Cardiac muscle cell (in vitro differentiated cells and primary cell): ENCODE measurements around the gene ACTR1A. TPM values are rescaled to one million over a fixed set of nuclear protein-coding genes. Genes with fewer than 3 reads are reported as not detected.

ENCODE experiments used
- DNase-seq, 2 donors: peaks; one replicate each; pipeline versions ENCODE4 v3.0.0 to v3.0.0-alpha.2; 2010 to 2017; ENCODE audit warnings: low read depth in 1 of 2, low spot score in 1 of 2
- H3K27ac ChIP-seq: fragments of 200-600 bp; sonication (generic); 2 replicates; pipeline ENCODE4 v1.5.1; 2016
- H3K27me3 ChIP-seq: fragments of 200-600 bp; sonication (generic); 2 replicates; pipeline ENCODE4 v1.6.0; 2016; ENCODE audit warnings: control low read depth
- H3K36me3 ChIP-seq: fragments of 200-600 bp; sonication (generic); 2 replicates; pipeline ENCODE4 v1.5.1; 2016; ENCODE audit warnings: control low read depth
- H3K4me1 ChIP-seq: fragments of 200-600 bp; sonication (generic); 2 replicates; pipeline ENCODE4 v1.8.1; 2017; ENCODE audit warnings: low read depth, mild to moderate bottlenecking, mixed run types
- H3K4me3 ChIP-seq: fragments of 200-600 bp; sonication (generic); 2 replicates; pipeline ENCODE4 v1.5.1; 2016; ENCODE audit warnings: mild to moderate bottlenecking
- H3K9me3 ChIP-seq: fragments of 200-600 bp; sonication (generic); 2 replicates; pipeline ENCODE4 v1.5.1; 2017; ENCODE audit warnings: low read depth, mild to moderate bottlenecking, control low read depth
- polyA plus RNA-seq: library from polyadenylated mRNA; unstranded; fragments of >200 nt; fragmentation: Nextera tagmentation; extraction: Ambion mirVana; gene quantifications from 2 replicates; pipeline ENCODE4 v1.2.1, GENCODE V29; 2016
- total RNA-seq: library from RNA; depleted of rRNA; stranded (reverse); fragments of >200 nt; gene quantifications from 2 replicates; pipeline ENCODE4 v1.2.3, GENCODE V29; 2016
- TF ChIP-seq, protein P1 (sequence below): IDR thresholded peaks from 2 replicates; pipeline ENCODE4 v1.5.1; 2012; ENCODE audit warnings: low read depth, mild to moderate bottlenecking, low read length

Gene ACTR1A
- total and polyA plus RNA-seq, 2 experiments from 2014 or later = 135 to 165 TPM

DNA sequence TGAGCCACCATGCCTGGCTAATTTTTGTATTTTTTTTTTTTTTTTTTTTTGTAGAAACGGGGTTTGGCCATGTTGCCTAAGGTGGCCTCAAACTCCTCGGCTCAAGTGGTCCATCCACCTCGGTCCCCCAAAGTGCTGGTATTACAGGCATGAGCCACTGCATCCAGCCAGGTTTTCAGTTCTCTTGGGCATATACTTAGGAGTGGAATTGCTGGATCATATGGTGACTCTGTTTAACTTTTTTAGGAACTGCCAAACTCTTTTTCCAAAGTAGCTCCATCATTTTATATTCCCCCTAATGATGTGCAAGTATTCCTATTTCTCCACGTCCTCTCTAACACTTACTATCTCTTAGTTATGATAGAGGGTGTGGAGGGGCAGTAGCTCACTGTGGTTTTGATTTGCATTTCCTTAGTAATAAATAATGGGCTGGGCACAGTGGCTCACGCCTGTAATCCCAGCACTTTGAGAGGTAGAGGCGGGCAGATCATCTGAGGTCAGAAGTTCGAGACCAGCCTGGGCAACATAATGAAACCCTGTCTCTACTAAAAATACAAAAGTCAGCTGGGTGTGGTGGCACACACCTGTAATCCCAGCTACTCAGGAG is 42.9 kb upstream of the ACTR1A start:
- TF ChIP-seq, protein P1, sequence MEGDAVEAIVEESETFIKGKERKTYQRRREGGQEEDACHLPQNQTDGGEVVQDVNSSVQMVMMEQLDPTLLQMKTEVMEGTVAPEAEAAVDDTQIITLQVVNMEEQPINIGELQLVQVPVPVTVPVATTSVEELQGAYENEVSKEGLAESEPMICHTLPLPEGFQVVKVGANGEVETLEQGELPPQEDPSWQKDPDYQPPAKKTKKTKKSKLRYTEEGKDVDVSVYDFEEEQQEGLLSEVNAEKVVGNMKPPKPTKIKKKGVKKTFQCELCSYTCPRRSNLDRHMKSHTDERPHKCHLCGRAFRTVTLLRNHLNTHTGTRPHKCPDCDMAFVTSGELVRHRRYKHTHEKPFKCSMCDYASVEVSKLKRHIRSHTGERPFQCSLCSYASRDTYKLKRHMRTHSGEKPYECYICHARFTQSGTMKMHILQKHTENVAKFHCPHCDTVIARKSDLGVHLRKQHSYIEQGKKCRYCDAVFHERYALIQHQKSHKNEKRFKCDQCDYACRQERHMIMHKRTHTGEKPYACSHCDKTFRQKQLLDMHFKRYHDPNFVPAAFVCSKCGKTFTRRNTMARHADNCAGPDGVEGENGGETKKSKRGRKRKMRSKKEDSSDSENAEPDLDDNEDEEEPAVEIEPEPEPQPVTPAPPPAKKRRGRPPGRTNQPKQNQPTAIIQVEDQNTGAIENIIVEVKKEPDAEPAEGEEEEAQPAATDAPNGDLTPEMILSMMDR = no peak
- no peaks in the 10 kb centered on the region for H3K9me3 ChIP-seq
- peaks cover 12% of the 10 kb centered on the region for H3K4me1 ChIP-seq
- DNase-seq = no peak
- no peak overlapping the region for H3K27ac ChIP-seq
- H3K4me3 ChIP-seq = no peak overlapping the region
- H3K36me3 ChIP-seq = no peaks in the 10 kb centered on the region
- H3K27me3 ChIP-seq = no peaks in the 10 kb centered on the region

DNA sequence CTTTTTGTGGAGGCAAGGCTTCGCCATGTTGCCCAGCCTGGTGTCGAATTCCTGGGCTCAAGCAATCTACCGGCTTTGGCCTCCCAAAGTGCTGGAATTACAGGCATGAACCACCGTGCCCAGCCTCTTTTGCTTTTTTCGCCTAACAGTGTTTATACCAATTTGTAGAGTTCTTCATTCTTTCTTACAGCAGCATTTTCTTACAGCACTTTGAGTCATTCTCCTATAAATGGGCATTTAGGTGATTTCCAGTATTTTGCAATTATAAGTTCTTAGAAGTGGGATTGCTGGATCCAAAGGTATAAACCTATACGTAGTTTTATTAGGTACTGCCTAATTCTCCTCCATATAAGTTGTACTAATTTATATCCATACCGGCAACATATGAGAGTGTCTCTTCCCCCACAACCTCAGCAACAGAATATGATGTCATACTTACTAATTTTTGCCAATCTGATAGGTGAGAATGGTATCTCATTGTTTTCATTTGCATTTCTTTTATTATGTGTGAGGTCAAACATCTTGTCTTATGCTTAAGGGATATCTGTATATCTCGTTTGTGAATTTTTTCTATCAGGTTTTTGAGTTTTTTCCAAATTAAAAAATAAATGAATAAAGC is 40.4 kb upstream of the ACTR1A start:
- H3K4me3 ChIP-seq = no peak overlapping the region
- TF ChIP-seq, protein P1 = no peak
- H3K36me3 ChIP-seq = no peaks in the 10 kb centered on the region
- H3K27me3 ChIP-seq = no peaks in the 10 kb centered on the region
- no peaks in the 10 kb centered on the region for H3K9me3 ChIP-seq
- H3K27ac ChIP-seq = no peak overlapping the region
- H3K4me1 ChIP-seq = peaks cover 12% of the 10 kb centered on the region
- DNase-seq = peak in 1 of 2 donors; percentile 20

DNA sequence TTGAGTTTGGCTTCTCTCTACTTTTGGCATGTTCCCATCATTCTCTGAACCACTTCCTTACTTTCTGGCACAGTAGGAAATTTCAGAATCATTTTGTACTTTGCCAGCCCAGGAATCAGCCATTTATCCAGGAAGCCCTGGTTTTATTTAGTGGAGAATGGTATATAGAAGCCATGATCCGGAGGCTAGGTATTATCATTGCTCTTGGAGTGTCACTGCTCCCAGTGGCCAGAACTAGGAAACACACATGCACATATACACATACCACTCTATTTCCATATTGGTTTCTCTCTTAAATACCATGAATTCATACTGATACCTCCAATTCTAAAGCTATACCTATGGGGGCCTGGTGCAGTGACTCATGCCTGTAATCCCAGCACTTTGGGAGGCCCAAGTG is 37.5 kb upstream of the ACTR1A start:
- DNase-seq = peak in 1 of 2 donors; percentile 30
- TF ChIP-seq, protein P1 = peak; percentile 35
- no peaks in the 10 kb centered on the region for H3K4me1 ChIP-seq
- no peak overlapping the region for H3K27ac ChIP-seq
- no peak overlapping the region for H3K4me3 ChIP-seq
- H3K36me3 ChIP-seq = no peaks in the 10 kb centered on the region
- H3K27me3 ChIP-seq = no peaks in the 10 kb centered on the region
- H3K9me3 ChIP-seq = no peaks in the 10 kb centered on the region

DNA sequence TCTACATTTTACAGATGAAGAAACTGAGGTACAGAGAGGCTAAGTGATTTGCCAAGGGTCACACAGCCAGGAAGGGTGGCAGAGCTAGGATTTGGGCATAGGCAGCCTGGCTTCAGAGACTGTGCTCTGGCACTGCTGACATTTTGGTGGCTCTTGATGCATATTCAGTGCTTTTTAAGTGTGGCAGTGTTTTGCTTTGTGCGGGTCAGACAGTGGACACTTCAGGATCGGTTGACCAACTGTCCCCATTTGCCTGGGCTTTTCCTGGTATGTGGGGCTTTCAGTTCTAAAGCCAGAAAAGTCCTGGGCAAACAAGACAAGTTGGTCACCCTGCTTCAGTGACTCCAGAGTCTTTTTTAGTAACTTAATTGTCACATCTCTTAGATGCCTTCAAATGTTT is 36.3 kb upstream of the ACTR1A start:
- Histone ChIP-seq H3K4me1 (no peaks in the 10 kb centered on the region), H3K9me3 (no peaks in the 10 kb centered on the region), H3K27ac (no peak overlapping the region), H3K36me3 (no peaks in the 10 kb centered on the region), H3K27me3 (no peaks in the 10 kb centered on the region), H3K4me3 (no peak overlapping the region)
- DNase-seq = no peak
- TF ChIP-seq, protein P1 = no peak

DNA sequence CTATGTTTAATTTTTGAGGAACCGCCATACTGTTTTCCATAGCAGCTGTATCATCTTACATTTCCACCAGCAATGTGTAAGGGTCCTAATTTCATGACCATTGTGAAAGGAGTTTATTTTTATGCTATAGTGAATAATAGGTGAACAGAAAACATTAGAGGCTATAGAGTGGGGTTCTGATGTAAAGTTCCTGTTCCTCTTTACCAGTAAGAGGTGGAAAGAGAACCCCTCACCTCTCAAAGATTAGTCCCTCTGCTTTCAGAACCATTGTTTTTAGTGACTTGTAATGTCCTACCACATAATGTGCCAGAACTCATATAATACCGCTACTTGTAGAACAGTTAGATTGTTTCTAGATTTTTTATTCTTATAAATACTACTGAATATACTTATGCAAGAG is 35.4 kb upstream of the ACTR1A start:
- H3K9me3 ChIP-seq = no peaks in the 10 kb centered on the region
- TF ChIP-seq, protein P1 = no peak

More for the DNA sequence above, 35.4 kb upstream of the ACTR1A start:
- Histone ChIP-seq H3K27ac (no peak overlapping the region), H3K4me1 (no peaks in the 10 kb centered on the region), H3K4me3 (no peak overlapping the region), H3K27me3 (no peaks in the 10 kb centered on the region), H3K36me3 (no peaks in the 10 kb centered on the region)
- no peak for DNase-seq
